Activated CD4-positive, alpha-beta T cell treated with anti-CD3 and anti-CD28 coated beads, Interleukin-10, Interleukin-2, amounts not matched to agents 100 ng/mL and 50 ng/mL, durations not matched to agents 16 hours and 8 hours (primary cell): ENCODE results near the gene CDKAL1.

Source experiments
- DNase-seq: peaks from one replicate; pipeline ENCODE4 v3.0.0-alpha.2; 2020

The CDKAL1 gene

DNA sequence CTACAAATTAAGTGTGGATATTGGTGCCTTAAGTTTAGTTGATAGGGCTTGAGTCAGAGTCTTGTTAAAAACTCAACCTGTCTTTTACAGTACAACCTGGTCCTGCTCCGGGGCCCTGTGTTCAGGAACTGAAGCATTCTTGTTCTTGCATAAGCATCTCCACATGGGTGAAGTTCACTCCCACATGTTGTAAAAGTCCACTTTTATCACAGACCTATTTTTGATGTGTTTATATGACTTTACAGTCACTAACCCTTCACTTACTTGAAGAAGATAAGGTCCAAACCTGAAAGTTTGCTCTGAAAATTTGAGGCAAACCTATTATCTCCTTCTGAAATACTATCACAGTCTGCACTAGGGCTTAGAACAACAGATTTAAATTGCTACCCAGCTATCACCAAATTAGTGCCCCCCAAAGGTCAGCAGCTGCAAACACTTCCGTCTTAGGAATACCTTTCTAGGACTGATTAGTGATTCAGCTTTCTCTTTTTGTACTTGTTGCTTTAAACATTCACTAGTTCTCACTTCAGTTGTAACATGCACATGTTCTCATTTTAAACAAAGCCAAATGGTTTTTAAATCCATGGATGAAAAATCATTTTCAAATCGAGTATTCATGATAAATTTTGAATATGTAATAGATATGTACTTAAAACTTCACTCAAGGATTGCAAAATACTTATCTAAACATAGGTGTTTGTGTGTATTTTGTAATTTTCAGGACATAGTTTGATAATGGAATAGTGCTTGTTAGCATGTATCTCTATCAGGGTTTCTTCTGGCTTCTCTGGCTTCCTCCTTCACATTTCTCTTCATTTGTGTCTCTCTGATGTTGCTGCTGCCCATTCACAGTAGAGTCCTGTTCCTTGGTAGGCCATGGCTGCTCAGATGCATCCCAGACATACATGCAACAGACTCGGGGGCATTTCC is 589.5 kb downstream of the CDKAL1 start:
- DNase-seq = no peak

DNA sequence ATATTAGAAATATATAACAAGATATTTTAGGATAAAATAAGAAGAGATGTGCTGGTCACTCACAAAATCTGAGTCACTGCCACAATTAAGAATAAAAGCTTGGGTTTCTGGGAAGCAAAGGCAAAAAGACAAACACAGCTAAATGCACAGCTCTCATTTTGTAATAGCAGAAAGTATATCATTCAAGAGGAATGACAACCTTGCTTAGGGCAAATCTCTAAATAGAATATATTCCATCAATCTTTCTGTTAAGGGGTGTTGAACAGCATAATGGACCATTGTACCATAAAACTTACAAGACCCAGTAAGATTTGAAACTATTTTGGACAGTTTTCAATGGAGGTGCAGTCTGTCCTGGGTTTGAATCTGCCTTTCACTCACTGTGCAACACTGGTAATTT is 594.3 kb downstream of the CDKAL1 start:
- DNase-seq = no peak

- DNase-seq = no peak
Observed at GRCh38 chr6:21131406-21131805, 597.1 kb downstream of the CDKAL1 start.

GRCh38 chr6:21132446-21132845 is 598.2 kb downstream of the CDKAL1 start:
- no peak for DNase-seq

DNA sequence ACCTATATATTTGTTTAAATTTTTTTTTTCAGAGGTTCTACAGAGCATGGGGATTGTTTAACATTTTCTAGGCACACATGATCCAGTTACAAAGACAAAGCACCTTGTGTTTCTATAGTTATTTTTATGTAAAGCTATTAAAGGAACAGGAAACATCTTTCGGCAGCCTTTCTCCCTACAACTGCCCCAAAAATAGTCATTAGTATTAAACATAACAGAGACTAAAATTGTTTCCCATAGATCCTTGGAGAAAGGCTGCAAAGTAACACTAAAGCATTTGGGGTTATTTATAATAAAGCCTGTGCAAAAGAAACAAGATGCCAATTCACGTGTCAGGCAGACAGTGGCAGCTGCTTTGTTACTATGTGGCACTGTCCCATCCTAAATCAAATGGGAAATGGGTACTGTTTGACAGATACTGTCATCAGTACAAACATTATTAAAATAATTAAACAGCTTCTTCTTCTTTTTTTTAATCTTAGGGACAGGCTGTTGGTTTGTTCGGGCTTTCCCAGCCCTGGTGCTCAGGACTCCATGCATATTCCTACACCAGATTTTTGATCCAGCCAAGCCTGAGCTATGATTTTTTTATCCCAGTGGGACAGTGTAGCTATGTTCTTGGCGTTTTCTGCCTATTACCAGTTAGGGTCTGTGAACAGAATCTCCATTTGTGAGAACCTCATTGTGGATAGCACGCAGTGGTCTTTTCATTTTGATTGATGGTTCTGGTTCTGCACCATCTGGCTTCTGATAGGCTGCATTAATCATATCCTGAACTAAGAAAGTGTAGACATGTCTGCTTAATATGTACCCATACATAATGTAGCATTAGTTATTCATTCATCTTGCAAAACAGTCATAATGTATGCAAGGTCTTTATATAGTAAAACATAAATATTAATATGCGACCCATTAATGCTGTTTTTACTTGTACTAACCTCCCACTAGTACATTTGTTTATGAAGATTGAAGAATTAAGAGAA is 598.9 kb downstream of the CDKAL1 start:
- DNase-seq = no peak

GRCh38 chr6:21133901-21134300 is 599.6 kb downstream of the CDKAL1 start:
- no peak for DNase-seq

GRCh38 chr6:21134356-21134755 is 600.1 kb downstream of the CDKAL1 start:
- DNase-seq = no peak

- DNase-seq = no peak
Observed at GRCh38 chr6:21135484-21136013, 601.3 kb downstream of the CDKAL1 start.

DNA sequence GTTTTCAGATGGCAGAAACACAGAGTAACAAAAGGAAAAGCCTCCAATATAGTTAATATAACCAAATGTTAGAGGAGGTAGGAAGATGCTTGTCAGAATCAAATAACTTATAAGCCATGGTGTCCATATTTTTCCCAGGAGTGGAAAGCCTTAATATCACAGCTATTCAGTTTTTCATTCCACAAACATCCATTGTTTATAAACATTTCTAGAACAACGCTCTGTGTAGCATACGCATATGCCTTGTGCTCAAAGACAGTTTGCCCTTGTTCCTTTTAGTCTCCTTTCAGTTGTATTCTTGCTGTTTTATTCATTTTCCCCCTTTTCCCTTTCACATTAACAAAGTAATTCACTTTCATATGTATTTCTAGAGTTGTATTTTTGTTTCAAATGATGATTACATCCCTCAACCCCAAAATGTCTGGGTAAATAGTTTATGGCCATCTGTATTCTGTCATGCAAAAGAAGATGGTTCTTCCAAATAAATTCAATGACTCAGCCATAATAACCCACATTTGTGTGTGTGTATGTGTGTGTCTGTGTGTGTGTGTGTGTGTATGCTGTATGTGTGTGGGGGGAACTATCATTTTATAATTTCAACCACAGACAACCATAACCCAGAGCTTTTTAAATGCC is 603.6 kb downstream of the CDKAL1 start:
- no peak for DNase-seq

GRCh38 chr6:21138336-21139069 is 604.2 kb downstream of the CDKAL1 start:
- no peak for DNase-seq

DNA sequence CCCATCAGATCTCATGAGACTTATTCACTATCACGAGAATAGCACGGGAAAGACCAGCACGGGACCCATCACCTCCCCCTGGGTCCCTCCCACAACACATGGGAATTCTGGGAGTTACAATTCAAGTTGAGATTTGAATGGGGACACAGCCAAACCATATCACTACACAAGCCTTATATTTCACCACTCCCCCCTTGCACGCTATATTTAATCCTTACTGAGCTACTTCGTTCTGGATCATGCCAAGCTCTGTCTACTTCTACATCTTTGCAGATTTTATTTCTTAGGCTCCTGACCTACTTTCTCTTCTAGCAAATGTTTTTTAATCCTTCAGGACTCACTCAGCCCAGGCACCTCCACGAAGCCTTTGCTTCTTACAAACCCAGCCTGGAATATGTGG is 606.7 kb downstream of the CDKAL1 start:
- no peak for DNase-seq

DNA sequence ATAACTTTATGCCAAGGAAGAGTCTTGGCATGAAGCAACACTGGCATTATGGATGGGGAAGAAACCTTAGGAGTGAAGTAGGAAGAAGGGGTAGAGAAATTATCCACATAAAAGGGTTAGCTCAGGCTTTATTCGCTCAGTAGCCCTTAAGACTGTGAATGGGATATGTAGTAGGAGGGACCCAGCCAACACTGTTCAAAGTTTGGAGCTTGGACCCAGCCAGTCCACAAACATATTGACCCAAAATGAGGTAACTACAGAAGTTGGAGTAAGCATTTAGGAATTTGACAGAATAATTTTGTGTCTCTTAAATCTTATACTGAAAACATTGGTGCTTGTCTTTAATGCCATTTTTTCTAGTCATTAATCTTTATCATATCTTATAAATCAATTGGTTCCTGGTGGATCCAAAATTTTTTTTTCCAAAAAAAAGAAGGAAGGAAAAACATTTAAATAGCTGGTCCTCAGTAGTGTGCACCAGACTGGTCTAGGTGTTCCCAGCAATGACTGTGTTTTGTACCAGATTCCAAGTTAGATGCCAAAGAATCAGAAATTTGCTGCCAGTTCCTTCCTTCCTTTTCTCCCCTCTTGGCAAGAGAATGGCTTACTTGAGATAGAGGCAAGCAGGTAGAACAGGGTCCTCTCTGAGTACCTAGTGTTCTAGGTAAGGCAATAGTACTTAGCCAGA is 607.5 kb downstream of the CDKAL1 start:
- DNase-seq = no peak

- no peak for DNase-seq
Observed at GRCh38 chr6:21142741-21143140, 608.5 kb downstream of the CDKAL1 start.

DNA sequence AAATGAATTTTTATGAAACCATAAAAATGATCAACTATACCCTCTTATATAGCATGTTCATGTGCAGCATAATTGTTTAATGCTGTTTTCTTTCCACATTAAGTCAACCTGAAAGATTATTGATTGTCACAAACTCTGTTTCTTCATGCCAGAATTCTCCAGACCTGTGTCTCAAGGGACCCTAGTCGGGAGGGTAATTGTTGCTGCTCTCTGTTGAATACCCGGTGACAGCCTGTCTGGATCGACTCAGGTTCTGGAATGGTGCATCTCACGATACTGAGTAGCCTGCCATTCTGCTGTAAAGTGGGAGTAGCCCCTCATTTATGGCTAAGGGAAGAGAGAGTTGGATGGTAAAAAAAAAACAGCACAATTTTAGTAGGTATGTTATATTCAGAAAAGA is 609.4 kb downstream of the CDKAL1 start:
- DNase-seq = no peak

- no peak for DNase-seq
Observed at GRCh38 chr6:21144928-21145327, 610.7 kb downstream of the CDKAL1 start.

DNA sequence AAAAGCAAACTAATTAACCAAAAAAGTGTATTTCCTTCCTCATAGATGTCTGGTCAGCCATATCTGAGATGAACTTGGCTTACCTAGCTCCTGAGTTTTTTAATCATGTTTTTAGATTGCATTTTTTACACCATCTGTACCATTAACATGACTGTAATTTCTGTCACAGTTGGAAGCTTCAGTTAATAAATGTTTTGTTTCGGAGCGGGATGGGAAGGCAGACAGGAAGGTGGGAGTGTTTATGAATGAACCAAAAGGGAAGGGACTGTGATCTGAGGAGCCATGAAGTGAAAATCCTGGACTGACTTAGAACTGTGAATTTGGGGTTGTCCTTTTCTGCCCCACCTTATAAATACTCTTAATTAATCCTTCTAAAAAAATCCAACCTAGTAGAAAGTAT is 613.7 kb downstream of the CDKAL1 start:
- DNase-seq = no peak

GRCh38 chr6:21149470-21149869 is 615.2 kb downstream of the CDKAL1 start:
- DNase-seq = no peak

GRCh38 chr6:21150667-21151066 is 616.4 kb downstream of the CDKAL1 start:
- no peak for DNase-seq

DNA sequence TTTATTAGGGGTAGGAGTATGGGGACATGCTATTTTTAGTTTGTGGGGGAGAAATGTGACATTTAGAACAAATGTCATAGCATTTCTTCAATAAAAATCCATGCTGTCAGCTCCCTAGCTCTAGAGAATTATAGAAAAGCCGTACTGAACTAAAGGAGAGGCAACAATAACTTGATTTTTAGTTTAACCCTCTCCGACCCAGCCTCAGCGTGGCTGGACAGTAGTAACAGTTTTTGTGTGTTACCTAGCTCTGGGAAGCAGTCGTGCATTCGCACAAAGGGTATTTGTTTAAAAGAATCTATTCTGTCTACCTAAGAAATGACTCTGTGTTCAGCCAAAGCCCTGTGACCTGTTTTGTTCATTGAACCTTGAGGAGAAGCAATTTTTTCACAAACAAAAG is 616.9 kb downstream of the CDKAL1 start:
- no peak for DNase-seq

DNA sequence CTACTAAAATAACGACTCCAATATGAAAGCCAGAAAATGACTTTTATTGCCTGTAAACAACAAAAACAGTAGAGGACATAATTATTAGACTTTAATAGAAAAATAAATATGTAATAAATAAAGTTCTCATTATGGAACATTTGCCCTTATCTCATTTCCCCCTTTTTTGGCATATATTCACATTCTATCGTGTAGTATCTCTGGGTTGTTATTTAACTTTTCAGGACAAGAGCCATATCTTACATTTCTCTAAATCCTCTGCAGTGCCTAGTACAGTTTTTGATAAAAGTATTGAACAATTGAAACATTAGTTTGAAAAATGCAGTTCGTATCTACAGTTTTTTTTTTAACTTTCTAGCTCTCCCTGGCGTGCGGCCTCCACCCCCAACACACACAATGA is 617.3 kb downstream of the CDKAL1 start:
- no peak for DNase-seq

DNA sequence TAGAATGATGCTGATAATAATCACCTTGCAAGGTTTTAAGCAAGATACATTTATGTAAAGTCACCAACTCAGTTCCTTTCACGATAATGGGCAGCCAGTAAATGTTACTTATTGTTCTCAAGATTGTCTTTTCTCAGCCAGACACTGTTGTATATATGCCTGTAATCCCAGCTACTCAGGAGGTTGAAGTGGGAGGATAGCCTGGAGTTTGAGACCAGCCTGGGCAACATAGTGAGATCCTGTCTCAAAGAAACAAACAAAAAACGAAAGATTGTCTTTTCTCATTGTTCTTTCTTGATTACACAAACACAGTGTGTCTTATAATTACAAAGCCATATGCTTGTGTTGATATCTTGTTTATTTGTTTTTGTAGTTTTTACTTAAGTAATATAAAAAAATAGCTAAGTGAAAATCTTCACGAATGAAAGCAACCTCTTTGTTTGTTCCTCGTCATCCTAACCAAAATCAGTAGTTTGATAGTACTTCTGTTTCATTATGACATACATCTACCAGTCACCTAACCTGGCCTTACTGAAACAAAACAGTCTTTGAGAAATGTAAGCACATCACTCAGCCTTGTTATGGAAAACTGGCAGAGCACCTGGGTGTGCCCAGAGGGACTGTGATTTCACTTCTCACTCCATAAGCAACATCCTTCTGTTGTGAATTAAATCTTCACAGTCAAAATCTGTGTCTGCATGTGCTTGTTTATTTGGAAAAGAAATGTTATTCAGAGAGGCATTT is 623.1 kb downstream of the CDKAL1 start:
- peak; percentile 61 for DNase-seq
